Caco-2 (cell line): ENCODE measurements around the gene KIAA1671. TPM values are rescaled to one million over a fixed set of nuclear protein-coding genes. Genes with fewer than 3 reads are reported as not detected.

Experiments used
- BruUV-seq: library from RNA; stranded (reverse); fragments of 400-500 nt; replicated peaks from 2 replicates; lab custom pipeline; 2021; lab: Mats Ljungman, UMichigan
- CTCF ChIA-PET: fragments of 300-600 bp; sonication (Branson Sonifier 250); formaldehyde crosslinking; loops from one replicate; lab custom pipeline; 2022; ENCODE audit warnings: antibody characterized with exemption; lab: Charles Lee
- POLR2A ChIA-PET: fragments of 300-600 bp; sonication (Branson Sonifier 250); formaldehyde crosslinking; loops from one replicate; lab custom pipeline; 2022; ENCODE audit warnings: antibody characterized with exemption; lab: Charles Lee
- DNase-seq, 2 experiments: peaks; one replicate each; pipeline versions ENCODE4 v3.0.0 to v3.0.0-alpha.2; 2020 to 2022
- H3K27me3 ChIP-seq: replicated peaks from 2 replicates; pipeline ENCODE4 v1.6.0; 2011; ENCODE audit warnings: low read length; ENCODE audit not compliant: control insufficient read depth, insufficient read depth
- H3K36me3 ChIP-seq: 2 replicates; pipeline ENCODE4 v1.5.1; 2011; ENCODE audit warnings: low read length; ENCODE audit not compliant: control insufficient read depth, insufficient read depth
- H3K4me1 ChIP-seq: fragments of 250-450 bp; sonication (Bioruptor Pico); 2 replicates; pipeline ENCODE4 v1.5.1; 2020; ENCODE audit warnings: mild to moderate bottlenecking
- H3K4me3 ChIP-seq: 2 replicates; pipeline ENCODE4 v1.5.1; 2011; ENCODE audit warnings: low read depth, mild to moderate bottlenecking, control low read depth, low read length
- H3K9me3 ChIP-seq: fragments of 250-450 bp; sonication (Bioruptor Pico); 2 replicates; pipeline ENCODE4 v1.5.1; 2020; ENCODE audit warnings: mild to moderate bottlenecking, moderate library complexity
- H3K27ac Mint-ChIP-seq: one replicate; pipeline ENCODE4 v1.8.0; 2022; ENCODE audit warnings: mixed read lengths; ENCODE audit not compliant: unreplicated experiment
- H3K27me3 Mint-ChIP-seq: one replicate; pipeline ENCODE4 v1.8.0; 2022; ENCODE audit warnings: mixed read lengths; ENCODE audit not compliant: insufficient read depth, unreplicated experiment
- H3K36me3 Mint-ChIP-seq: one replicate; pipeline ENCODE4 v1.8.0; 2022; ENCODE audit warnings: mild to moderate bottlenecking, mixed read lengths; ENCODE audit not compliant: insufficient read depth, unreplicated experiment
- H3K4me1 Mint-ChIP-seq: one replicate; pipeline ENCODE4 v1.8.0; 2022; ENCODE audit warnings: low read depth, mixed read lengths; ENCODE audit not compliant: unreplicated experiment
- H3K4me3 Mint-ChIP-seq: one replicate; pipeline ENCODE4 v1.8.0; 2022; ENCODE audit warnings: mild to moderate bottlenecking, moderate library complexity, mixed read lengths; ENCODE audit not compliant: unreplicated experiment
- H3K9me3 Mint-ChIP-seq: one replicate; pipeline ENCODE4 v1.8.0; 2022; ENCODE audit warnings: mixed read lengths; ENCODE audit not compliant: unreplicated experiment
- CTCF ChIP-seq, 2 experiments: fragments of 200-600 bp in 1 of 2; IDR thresholded peaks; 1 replicate in 1 of 2; 2 replicates in 1 of 2; pipeline versions ENCODE4 v1.5.1 to v1.8.0; 2011 to 2022; ENCODE audit warnings: antibody characterized with exemption in 1 of 2, control low read depth in 1 of 2, inconsistent platforms in 1 of 2, low read depth in 1 of 2, low read length in 1 of 2, mild to moderate bottlenecking in 1 of 2, moderate library complexity in 1 of 2; ENCODE audit not compliant: insufficient read depth in 1 of 2, severe bottlenecking in 1 of 2, unreplicated experiment in 1 of 2
- intact Hi-C: fragments of 100-400 bp; cut with micrococcal nuclease; formaldehyde crosslinking; loops from one replicate; pipeline ENCODE4 v1.10.0; 2022; ENCODE audit not compliant: unreplicated experiment
- total RNA-seq: library from RNA; stranded (reverse); gene quantifications from 2 replicates; pipeline ENCODE4 v1.2.3, GENCODE V29; 2022

Gene KIAA1671
- total RNA-seq, 1 experiment from 2014 or later, result 28.6 TPM

- Mint-ChIP-seq H3K36me3 (peaks cover 40% of the 10 kb centered on the region), H3K9me3 (peaks cover 7% of the 10 kb centered on the region), H3K27ac (no peak overlapping the region), H3K4me1 (peaks cover 10% of the 10 kb centered on the region), H3K4me3 (no peak overlapping the region), H3K27me3 (no peaks in the 10 kb centered on the region)
- BruUV-seq, result no TSS peak
- POLR2A ChIA-PET, result no interaction called here
- CTCF ChIA-PET, result interaction anchor here (0.5 to 1.2 kb wide), 9 partner anchors 21 to 494 kb away, joined by 3 to 9 read pairs (median 4); partner anchors contain the start of gene KIAA1671
- intact Hi-C loops, result loop anchor here (1.0 to 2.0 kb wide), 3 partner anchors 97 to 280 kb away; partner anchors contain the start of gene KIAA1671
- Histone ChIP-seq H3K36me3 (peaks cover 9% of the 10 kb centered on the region), H3K4me3 (no peak overlapping the region), H3K4me1 (peaks cover 24% of the 10 kb centered on the region), H3K9me3 (peaks cover 7% of the 10 kb centered on the region; the same call in 1 of the 2 replicates), H3K27me3 (no peaks in the 10 kb centered on the region)
- TF ChIP-seq CTCF (IDR thresholded peaks at IDR 0.05; ENCODE audit: insufficient read depth in 1 of 2, low read depth in 1 of 2, low read length in 1 of 2, severe bottlenecking in 1 of 2, unreplicated experiment in 1 of 2), result peak; percentile 82 to 88
- peak; percentile 63 to 72 for DNase-seq
Measured at GRCh38 chr22:25048659-25049647, 96.4 kb downstream of the KIAA1671 start.

GRCh38 chr22:25049770-25050169, 97.3 kb downstream of the KIAA1671 start:
- Mint-ChIP-seq H3K36me3 (peaks cover 40% of the 10 kb centered on the region), H3K4me1 (peaks cover 10% of the 10 kb centered on the region), H3K27me3 (no peaks in the 10 kb centered on the region), H3K27ac (no peak overlapping the region), H3K4me3 (no peak overlapping the region), H3K9me3 (peaks cover 7% of the 10 kb centered on the region)
- no peak for DNase-seq
- ChIA-PET CTCF (interaction anchor here (0.8 to 1.2 kb wide), 2 partner anchors 25 to 113 kb away, joined by 3 to 4 read pairs; no protein-coding TSS in a partner anchor), POLR2A (no interaction called here)
- Histone ChIP-seq H3K4me1 (peaks cover 24% of the 10 kb centered on the region), H3K4me3 (no peak overlapping the region), H3K9me3 (peaks cover 7% of the 10 kb centered on the region; the same call in 1 of the 2 replicates), H3K36me3 (peaks cover 9% of the 10 kb centered on the region), H3K27me3 (no peaks in the 10 kb centered on the region)
- BruUV-seq, result no TSS peak
- intact Hi-C loops, result loop anchor here (2.0 kb wide), 1 partner anchor 281 kb away; no protein-coding TSS in a partner anchor
- no peak for TF ChIP-seq CTCF (IDR thresholded peaks at IDR 0.05; ENCODE audit: insufficient read depth in 1 of 2, low read depth in 1 of 2, low read length in 1 of 2, severe bottlenecking in 1 of 2, unreplicated experiment in 1 of 2)

GRCh38 chr22:25050566-25050965, 98.0 kb downstream of the KIAA1671 start:
- no TSS peak for BruUV-seq
- peaks cover 40% of the 10 kb centered on the region for H3K36me3 Mint-ChIP-seq
- H3K4me3 Mint-ChIP-seq, result no peak overlapping the region
- no peaks in the 10 kb centered on the region for H3K27me3 ChIP-seq
- intact Hi-C loops, result no loop called here
- no peak for TF ChIP-seq CTCF (IDR thresholded peaks at IDR 0.05; ENCODE audit: insufficient read depth in 1 of 2, low read depth in 1 of 2, low read length in 1 of 2, severe bottlenecking in 1 of 2, unreplicated experiment in 1 of 2)
- peaks cover 7% of the 10 kb centered on the region for H3K9me3 Mint-ChIP-seq
- no peak for DNase-seq
- peaks cover 7% of the 10 kb centered on the region; the same call in 1 of the 2 replicates for H3K9me3 ChIP-seq
- peaks cover 9% of the 10 kb centered on the region for H3K36me3 ChIP-seq
- ChIA-PET CTCF (interaction anchor here (0.6 to 0.8 kb wide), 2 partner anchors 114 to 194 kb away, joined by 3 to 4 read pairs; no protein-coding TSS in a partner anchor), POLR2A (no interaction called here)
- no peak overlapping the region for H3K27ac Mint-ChIP-seq
- H3K4me1 ChIP-seq, result peaks cover 24% of the 10 kb centered on the region
- H3K4me1 Mint-ChIP-seq, result peaks cover 10% of the 10 kb centered on the region
- H3K4me3 ChIP-seq, result no peak overlapping the region
- no peaks in the 10 kb centered on the region for H3K27me3 Mint-ChIP-seq
